NCI-H1092 (cell line): ENCODE measurements around the gene MIAT.
A peak's percentile ranks its signal among the peaks of the same experiment; 100 is the strongest.
"Not testable (repeated sequence)": the region's sequence is repeated elsewhere in the genome, so short reads cannot be mapped to it uniquely, and the experiment has no call there.

Experiments
- DNase-seq: peaks from one replicate; lab custom pipeline; 2025; lab: John Stamatoyannopoulos, UW

MIAT gene

DNA sequence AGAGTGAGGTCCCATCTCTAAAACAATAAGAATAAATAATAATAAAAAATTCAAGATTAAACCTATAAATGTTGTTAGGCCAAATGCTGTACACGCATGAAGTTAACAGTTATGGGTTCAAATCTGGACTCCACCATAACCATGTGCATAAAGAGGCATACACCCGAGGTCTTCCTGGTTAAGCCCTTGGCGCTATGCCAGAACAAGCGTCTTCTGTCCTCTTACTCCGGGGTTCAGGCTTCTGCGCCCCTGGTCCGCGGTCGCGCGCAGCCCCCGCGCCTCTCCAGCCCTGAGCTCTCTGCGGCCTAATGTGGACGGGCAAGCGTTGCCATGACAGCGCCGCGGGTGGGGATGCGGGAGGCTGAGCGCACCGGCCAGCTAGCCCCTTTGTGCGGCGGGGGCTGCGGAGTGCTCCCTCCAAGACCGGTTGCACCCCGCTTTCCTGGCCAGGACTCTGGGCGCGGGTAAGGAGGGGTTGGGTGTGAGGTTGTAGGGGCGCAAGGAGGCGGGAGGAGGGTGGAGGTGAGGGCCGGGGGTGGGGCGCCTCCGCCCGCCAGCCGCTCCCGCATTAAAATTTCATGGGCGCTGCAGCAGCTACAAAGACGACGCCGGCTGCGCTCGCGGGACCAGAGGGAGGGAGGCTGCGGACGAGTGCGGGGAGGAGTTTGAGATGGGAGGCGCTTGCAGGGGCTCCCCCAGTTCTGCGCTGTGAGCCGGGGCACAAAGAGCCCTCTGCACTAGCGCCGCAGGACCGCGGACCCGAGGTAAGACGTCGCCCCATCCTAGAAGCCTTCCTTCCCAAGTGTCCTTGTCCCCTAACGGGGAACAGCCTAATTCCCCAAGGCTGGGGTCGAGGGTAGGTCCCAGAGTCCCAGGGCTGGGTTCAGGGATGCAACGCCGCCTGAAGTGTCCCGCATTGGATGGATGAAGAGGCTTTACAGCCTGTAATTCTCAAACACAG is at the start of gene MIAT:
Gene MIAT (plus strand): TSS at position 698 of the 961 bp plus-strand sequence.
- DNase-seq = peak; percentile 61

DNA sequence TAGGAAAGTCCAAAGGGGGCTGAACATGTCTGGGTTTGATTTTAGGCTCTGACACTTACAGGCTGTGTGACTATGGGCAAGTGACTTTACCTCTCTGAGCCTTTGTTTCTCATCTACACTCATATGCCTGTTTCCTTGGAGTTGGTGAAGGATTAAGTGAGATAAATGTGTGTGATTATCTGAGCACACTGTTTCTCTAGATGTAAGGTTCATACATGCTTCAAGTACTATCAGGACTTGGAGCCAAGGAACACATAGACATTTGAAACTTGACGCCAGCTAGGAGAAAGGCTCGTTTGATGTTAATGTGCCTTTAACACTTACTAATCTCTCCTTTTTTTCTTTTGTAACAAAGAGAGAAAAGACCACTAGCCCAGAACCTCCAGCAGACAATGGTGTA is 49.3 kb upstream of the MIAT start:
- no peak for DNase-seq

DNA sequence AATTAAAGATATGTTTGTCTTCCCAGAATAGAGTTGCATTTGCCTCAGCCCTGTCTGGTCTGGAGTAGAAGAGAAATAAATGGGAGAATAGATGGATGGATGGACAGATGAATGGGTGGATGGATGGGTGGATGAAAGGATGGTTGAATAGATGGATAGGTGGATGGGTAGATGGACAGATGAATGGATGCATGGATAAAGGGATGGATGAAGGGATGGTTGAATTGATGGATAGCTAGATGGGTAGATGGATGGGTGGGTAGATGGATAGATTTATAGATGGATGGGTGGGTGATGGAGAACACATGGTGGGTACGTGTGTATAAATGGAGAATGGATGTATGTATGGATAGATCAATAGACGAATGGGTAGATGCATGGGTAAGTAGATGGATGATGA is 48.1 kb upstream of the MIAT start:
- DNase-seq = no peak

DNA sequence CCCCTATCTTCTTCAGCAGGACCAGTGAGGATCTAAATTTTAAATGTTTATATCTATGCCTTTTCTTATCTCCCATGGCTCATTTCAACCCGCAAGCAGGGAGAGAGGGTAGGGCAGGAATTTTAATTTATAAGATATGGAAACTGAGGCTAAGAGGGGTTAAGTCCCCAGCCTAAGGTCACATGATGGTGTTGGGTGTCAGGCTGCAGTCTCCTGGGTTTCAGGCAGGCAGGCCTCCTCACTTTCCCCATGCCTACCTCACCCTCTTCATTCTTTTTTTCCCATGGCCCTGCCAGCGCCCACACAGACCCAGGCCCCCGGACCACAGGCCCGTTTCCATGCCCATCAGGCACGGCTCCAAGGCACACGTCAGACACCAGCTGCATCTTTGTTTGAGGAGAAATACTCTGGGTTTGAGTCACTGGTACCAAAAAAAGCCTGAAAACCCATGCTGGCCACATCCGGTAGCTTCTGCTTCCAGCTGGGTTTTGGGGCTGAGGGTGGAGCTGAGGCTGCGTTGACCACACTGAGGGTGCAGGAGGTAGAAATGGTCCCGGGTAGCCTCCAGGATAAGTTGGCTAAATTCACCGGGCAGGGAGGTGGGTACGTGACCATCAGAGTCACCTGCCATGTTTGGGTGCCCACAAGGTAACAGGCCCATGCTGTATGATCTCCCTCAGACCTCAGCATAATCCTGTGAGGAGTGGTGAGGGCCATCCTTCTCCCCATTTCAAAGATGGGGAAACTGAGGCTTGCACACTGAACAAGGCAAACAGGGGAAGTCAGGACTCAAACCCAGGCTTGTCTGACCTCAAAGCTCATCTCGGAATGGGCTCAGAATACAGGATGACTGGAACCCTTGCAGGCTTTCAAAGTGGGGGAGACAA is 47.1 kb upstream of the MIAT start:
- no peak for DNase-seq

DNA sequence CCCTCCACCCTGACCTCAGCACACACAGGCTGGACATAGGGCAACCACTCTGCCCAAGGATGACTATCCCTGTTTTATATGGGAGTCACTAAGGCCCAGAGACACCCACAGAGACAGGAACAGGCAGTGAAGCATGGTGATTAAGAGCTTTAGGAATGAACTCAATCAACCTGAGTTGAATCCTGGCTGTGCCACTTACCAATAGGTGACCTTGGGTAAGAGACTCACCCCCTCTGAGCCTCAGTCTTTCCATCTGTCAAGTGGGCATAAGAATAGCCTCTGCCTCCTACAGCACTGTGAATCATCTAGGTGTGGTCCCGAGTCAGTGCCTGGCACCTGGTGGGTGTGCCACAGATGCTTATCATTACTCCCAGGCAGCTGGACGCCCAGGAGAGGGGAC is 46.4 kb upstream of the MIAT start:
- DNase-seq = no peak

DNA sequence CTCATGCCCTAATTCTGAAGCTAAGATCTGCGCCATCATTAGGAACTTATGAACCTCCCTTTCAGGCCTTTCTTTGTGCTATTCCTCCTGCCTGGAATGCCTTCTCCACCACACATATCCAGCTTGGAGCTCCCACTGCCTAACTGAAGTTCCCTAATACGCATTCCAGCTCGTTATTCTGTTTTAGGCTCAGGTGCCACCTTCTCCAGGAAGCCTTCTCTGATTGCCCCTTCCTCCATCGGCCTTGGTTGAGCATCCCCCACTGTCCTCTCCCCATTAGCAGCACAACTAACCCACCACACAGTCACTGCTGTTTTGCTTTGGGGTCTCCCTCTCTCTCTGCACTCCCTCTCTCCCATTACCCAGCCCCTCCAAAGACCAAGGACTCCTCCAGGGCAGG is 44.7 kb upstream of the MIAT start:
- DNase-seq = no peak

DNA sequence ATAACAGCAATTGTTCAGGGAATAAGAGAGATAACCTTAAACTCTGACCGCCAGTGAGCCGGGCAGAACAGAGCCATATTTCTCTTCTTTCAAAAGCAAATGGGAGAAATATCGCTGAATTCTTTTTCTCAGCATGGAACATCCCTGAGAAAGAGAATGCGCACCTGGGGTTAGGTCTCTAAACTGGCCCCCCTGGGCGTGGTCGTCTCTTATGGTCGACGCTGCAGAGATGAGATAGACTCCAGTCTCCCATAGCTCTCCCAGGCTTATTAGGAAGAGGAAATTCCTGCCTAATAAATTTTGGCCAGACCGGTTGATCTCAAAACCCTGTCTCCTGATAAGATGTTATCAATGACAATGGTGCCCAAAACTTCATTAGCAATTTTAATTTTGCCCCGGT is 43.6 kb upstream of the MIAT start:
- not testable (repeated sequence) for DNase-seq

DNA sequence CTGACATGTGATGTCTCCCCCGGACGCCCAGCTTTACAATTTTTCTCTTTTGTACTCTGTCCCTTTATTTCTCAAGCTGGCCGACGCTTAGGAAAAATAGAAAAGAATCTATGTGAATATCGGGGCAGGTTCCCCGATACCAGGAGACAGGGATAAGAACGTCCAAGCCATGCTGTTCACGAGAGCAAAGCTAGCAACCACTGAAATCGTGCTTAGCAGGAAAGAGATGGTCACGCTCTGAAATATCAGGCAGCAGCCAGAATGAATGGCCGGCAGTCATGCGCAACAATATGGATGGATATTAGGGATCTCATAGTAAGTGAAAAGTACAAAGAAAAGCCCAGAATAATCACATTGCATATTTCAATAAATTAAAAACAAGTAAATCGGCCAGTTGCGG is 43.1 kb upstream of the MIAT start:
- no peak for DNase-seq

DNA sequence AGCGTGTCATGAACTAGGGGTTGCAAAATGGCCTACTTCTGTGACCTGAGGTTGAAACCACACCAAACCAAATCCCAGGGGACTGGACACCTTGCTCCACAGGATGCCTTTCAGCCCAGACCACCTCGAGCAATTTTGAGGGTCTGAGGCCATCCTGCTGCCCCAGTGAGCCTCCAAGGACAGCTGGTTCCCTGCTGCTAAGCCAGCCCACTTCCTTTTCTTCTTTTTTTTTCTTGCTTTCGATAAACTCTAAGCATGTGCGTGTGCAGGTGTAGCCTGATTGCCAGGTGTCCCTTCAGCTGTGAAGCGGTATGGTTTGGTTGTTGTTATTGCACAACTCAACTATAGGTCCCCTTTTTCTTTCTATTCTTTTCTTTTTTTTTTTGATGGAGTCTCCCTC is 42.2 kb upstream of the MIAT start:
- DNase-seq = no peak

DNA sequence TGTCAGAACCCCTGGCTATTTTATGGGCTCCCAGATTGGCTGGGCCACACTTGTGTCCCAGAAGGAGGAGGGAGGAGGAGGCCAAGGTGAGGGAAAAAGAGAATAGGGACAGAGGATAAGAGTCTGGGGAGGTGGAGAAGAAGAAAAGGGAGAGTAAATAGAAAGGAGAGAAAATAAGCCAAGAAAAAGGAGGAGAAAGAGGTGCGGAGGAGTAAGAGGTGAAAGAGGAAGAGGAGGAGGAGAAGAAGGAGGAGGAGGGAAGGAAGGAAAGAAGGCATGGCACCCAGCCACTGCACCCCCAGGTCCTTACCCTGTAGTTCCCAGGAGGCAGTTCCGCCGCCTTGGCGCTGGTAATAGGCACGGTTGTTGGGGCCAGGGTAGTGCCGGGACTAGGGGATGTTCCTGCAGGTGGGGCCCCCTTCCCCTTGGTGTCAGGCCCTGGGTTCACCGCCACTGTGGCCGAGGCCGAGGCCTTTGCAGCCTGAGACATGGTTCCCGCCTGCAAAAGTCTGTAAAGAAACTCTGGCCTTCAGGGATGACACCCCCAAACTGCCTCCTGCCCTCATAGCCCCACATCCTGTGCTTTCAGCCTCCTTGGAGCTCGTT is 41.5 kb upstream of the MIAT start:
- DNase-seq = no peak

DNA sequence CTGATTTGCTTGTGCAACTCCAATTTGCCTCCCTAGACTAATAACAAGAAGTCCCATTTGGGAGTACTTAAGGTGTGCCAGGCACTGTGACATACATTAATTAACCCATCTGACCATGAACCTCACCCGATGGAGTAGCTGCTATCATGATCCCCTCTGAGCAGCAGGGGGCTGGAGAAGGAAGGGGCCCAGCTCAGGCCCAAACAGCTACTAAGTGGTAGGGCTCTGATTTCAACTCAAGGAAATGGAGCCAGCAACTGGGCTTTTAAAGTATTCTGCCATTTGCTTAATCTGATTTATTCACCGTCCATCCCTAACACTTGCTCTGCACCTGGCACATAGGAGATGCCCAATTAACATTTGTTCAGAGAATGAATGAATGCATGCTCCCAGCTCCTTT is 40.7 kb upstream of the MIAT start:
- DNase-seq = no peak

DNA sequence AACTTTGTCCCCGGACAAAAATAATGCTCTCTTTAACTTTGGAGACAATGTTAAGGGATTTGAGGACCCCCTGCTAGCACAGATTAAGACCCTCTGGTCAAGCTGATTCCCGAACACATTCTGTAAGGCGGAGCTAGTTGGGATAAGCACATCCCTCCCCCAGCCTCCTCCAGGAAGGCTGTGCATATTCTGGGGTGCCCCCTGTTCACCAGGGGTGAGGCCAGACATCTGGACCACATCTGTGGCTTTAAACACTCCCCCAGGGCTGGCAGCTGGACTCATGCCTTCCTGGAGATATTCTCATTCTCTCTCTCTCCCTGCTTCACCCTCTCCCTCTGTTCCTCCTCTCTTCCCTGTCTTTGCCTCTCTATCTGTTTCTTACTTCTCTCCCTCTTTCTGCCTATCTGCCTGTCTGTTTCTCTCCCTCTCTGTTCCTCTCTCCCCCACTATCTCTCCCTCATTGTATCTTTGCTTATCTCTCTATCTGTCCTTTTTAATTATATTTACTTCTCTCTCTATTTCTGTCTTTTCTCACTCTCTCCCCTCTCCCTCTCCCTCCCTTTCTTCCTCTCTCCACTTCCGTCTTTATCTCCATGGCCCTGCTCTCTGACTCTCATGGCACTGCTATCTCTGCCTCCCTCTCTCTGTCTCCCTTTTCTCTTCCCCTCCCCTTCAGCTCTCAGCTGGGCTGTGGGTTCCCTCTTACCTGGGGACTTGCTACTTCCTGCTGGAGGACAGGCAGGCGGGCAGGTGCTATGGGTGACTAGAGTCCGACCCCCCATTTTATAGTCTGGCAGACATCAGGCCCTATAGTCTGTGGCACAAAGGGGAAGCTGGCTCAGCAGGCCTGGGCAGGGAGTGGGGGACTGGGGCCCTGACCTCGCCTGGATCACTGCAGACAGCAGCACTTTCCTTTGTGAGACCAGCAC is 39.9 kb upstream of the MIAT start, which contains the start of gene CRYBB1:
Gene CRYBB1 (minus strand): TSS at position 757 of the 929 bp plus-strand sequence. CDS start 1,708 bp downstream, outside the sequence.
- no peak for DNase-seq

DNA sequence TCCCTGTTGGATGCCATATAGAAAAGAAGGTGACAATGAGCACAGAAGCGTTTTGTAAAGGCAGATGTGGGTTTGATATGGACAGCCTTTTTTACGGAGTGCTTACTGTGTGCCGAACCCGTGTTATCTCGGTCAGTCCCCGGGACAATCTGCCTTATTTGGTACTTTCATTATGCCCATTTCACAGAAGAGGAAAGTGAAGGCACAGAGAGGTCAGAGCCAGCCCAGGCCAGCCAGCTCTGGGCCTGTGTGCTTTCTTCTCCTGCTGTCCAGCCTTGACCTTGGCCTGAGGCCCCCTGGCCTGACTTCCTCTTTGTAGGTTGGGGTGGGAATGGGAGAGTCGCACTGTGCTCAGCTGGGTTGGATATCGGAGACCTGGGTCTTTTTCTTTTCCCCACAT is 38.9 kb upstream of the MIAT start:
- no peak for DNase-seq

DNA sequence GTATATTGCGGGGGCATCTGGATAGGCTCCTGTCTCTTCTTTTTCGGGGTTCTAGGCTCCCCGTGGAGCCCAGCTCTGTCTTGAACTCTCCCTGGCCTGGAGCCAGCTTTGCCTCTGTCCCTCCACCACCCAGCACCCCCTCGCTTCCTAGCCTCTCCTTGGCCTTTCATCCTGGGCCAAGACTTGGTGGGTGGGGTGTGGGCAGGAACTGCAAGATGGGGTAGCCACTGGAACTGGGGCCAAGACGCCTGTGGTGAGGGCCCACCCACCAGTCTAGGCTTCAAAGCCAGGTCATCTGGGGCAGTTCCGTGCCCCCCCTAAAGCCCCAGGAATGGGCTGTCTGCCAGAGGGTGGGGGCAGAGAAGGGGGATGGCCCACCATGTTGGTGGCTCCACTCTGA is 37.9 kb upstream of the MIAT start:
- DNase-seq = no peak

DNA sequence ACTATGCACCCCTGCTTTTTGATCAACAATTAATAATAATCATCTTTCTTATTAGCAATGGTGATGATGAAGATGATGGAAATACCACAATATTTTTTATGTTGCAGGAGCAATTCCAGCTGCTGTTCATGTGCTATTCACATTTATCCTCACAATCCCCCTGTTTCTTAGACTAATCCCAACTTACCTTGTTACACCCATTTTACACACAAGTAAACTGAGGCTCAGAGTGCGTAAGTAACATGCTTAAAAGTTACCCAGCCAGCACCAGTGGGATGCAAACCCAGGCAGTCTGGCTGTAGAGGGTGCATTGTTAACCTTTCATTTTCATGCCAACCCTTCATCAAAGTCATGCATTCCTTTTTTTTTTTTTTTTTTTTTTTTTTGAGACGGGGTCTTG is 37.2 kb upstream of the MIAT start:
- DNase-seq = no peak

DNA sequence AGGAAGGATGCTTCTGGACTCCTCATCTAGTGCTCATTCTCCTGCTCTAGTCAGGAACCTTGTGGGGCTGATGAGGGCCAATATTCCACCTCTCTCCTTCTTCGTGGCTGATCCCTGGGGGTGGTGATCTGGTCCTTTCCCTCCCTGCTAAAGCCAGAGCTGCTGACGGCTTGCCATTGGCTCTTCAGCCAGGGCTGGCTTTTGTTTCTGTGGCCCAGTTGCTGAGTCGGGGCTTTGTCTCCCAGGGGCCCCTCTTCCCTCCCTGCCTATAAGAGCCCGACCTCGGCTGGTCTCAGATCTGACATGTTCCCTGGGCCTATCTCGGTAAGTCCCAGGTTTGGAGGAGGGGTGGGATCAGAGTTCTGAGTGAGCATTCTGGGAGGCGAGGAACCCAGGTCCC is 35.7 kb upstream of the MIAT start, which contains the start of gene CRYBA4:
Gene CRYBA4 (plus strand): TSS at position 301 of the 400 bp plus-strand sequence. CDS start 634 bp downstream, outside the sequence.
- no peak for DNase-seq

DNA sequence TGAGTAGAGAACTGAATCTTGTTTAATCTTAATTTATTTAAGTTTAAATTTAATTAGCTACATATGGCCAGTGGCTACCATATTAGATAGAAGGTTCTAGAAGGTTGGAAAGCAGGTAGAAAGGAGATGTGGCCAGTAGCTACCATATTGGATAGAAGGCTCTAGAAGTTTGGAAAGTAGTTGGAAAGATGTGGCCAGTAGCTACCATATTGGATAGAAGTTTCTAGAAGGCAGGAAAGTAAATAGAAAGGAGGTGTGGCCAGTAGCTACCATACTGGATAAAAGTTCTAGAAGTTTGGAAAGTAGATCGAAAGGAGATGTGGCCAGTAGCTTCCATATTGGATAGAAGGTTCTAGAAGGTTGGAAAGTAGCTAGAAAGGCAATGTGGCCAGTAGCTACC is 33.4 kb upstream of the MIAT start:
- DNase-seq = no peak

DNA sequence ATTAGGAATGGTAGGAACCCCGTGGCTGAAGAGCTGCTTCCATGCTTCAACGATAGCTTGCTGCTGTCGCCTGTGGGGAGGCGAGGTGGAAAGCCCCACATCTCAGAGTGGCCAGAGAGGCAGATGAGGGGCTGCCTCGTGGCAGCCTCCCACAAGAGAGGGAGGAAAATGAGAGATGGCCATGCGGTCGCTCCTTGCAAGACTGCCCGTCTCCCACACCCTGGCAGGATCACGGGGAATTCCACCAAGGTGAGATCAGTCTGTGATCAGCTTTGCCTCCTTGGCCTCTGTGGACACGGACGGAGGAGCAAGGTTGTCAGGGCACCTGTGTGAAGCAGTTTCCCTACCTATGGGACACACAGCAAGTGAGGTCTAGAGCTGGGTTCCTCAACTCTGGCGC is 32.6 kb upstream of the MIAT start:
- no peak for DNase-seq

DNA sequence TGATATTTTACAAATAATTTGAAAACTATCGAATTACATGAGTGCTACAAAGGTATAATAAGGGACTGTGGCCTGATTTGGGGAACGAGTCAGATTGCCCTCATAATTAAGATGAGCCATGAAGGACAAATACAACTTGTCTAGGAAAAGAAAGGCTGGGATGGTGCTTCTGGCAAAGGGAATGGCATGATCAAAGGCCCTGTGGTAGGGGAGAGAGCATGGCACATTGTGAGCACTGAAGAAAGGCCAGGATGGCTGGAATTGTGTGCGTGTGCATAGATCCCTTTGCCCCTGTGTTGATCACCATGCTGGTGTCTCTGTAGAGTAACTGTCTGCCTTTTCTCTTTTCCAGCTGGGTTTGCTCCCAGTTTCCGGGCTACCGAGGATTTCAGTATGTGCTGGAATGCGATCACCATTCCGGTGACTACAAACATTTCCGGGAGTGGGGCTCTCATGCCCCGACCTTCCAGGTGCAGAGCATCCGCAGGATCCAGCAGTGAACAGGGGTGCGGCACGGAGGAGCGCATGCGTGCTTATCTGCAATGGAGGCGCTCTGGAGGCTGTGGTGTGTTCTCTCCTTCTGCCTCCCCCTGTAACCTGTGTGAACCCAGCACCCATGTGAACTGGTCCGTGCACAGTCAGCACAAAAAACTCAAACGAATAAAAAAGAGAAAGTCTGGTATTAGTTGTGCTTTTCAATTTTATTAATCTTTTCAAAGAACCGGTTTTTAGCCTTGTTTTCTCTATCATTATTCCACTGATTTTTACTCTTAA is 27.2 kb upstream of the MIAT start:
- no peak for DNase-seq

DNA sequence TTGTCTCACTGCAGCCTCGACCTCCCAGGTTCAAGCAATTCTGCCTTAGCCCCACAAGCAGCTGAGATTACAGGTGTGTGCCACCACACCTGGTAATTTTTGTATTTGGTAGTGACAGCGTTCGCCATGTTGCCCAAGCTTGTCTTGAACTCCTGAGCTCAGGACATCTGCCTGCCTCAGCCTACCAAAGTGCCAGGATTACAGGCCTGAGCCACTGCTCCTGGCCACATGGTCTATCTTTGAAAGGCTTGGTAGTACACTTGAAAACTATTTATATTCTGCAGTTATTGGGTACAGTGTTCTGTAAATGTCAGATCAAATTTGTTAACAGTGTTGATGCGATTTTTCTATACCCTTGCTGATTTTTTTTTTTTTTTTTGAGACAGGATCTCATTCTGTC is 26.1 kb upstream of the MIAT start:
- DNase-seq = no peak
